ENCODE results near the gene MYO18B.

The MYO18B gene

GRCh38 chr22:26047920-26048319, 305.9 kb downstream of the MYO18B start:
- in situ Hi-C loops (cut with HindIII; ENCODE audit: low sequenced_read_pairs): no loop called here
- TF ChIP-seq CTCF (IDR thresholded peaks at IDR 0.05; ENCODE audit: low read depth, low read length): no peak
- no peak overlapping the region for H3K4me3 ChIP-seq (ENCODE audit: low read depth, low read length)
- no peak for DNase-seq (ENCODE audit: low read depth, low spot score)

- no peak for TF ChIP-seq CTCF (IDR thresholded peaks at IDR 0.05; ENCODE audit: low read depth, low read length)
- in situ Hi-C loops (cut with HindIII; ENCODE audit: low sequenced_read_pairs): no loop called here
- no peak overlapping the region for H3K4me3 ChIP-seq (ENCODE audit: low read depth, low read length)
- no peak for DNase-seq (ENCODE audit: low read depth, low spot score)
These were observed 308.1 kb downstream of the MYO18B start for GRCh38 chr22:26050079-26050478.

- in situ Hi-C loops (cut with HindIII; ENCODE audit: low sequenced_read_pairs): no loop called here
- H3K4me3 ChIP-seq (ENCODE audit: low read depth, low read length): no peak overlapping the region
- DNase-seq (ENCODE audit: low read depth, low spot score): no peak
- TF ChIP-seq CTCF (IDR thresholded peaks at IDR 0.05; ENCODE audit: low read depth, low read length): no peak
These were observed 311.8 kb downstream of the MYO18B start for GRCh38 chr22:26053737-26054316.

- H3K4me3 ChIP-seq (ENCODE audit: low read depth, low read length): no peak overlapping the region
- no peak for TF ChIP-seq CTCF (IDR thresholded peaks at IDR 0.05; ENCODE audit: low read depth, low read length)
- in situ Hi-C loops (cut with HindIII; ENCODE audit: low sequenced_read_pairs): no loop called here
- no peak for DNase-seq (ENCODE audit: low read depth, low spot score)
These were observed 313.0 kb downstream of the MYO18B start for GRCh38 chr22:26054841-26055605.

GRCh38 chr22:26055693-26056092, 313.7 kb downstream of the MYO18B start:
- DNase-seq (ENCODE audit: low read depth, low spot score): no peak
- in situ Hi-C loops (cut with HindIII; ENCODE audit: low sequenced_read_pairs): no loop called here
- TF ChIP-seq CTCF (IDR thresholded peaks at IDR 0.05; ENCODE audit: low read depth, low read length): no peak
- H3K4me3 ChIP-seq (ENCODE audit: low read depth, low read length): no peak overlapping the region

GRCh38 chr22:26056455-26057200, 314.6 kb downstream of the MYO18B start:
- no peak for TF ChIP-seq CTCF (IDR thresholded peaks at IDR 0.05; ENCODE audit: low read depth, low read length)
- in situ Hi-C loops (cut with HindIII; ENCODE audit: low sequenced_read_pairs): no loop called here
- H3K4me3 ChIP-seq (ENCODE audit: low read depth, low read length): no peak overlapping the region
- no peak for DNase-seq (ENCODE audit: low read depth, low spot score)

All from astrocyte of the spinal cord (primary cell).